ENCODE data around the gene STXBP1. TPM values are rescaled to one million over a fixed set of nuclear protein-coding genes. Genes with fewer than 3 reads are reported as not detected.

The STXBP1 gene
- total RNA-seq, 4 donors from 2014 or later, result 4.7 to 36.1 (median 12.2) TPM

DNA sequence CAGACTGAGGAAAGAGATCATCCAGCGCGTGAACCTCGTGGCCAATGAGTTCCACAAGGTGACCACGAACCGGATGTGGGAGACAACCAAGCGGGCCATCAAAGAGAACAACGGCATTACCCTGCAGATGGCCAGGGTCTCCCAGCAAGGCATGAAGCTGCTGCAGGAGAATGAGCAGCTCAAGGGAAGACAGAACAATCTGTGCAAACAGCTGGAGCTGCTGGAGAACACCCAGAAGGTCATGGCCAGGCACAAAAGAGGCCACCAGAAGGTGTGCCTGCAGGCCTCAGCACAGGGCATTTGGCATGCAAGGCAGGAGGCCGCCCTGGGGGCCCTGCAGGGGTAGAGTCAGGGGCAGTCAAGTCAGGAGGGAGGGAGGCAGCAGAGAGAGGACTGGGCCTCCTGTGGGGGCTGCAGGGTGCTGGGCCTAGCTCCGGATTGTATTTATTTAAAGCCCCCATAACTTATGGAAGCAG is 99.2 kb downstream of the STXBP1 start:
- H3K4me1 ChIP-seq, result peaks cover 10 to 26% (median 11%) of the 10 kb centered on the region in 3 donors
- no peak for TF ChIP-seq POLR2A (IDR thresholded peaks at IDR 0.05)
- TF ChIP-seq, protein P1, sequence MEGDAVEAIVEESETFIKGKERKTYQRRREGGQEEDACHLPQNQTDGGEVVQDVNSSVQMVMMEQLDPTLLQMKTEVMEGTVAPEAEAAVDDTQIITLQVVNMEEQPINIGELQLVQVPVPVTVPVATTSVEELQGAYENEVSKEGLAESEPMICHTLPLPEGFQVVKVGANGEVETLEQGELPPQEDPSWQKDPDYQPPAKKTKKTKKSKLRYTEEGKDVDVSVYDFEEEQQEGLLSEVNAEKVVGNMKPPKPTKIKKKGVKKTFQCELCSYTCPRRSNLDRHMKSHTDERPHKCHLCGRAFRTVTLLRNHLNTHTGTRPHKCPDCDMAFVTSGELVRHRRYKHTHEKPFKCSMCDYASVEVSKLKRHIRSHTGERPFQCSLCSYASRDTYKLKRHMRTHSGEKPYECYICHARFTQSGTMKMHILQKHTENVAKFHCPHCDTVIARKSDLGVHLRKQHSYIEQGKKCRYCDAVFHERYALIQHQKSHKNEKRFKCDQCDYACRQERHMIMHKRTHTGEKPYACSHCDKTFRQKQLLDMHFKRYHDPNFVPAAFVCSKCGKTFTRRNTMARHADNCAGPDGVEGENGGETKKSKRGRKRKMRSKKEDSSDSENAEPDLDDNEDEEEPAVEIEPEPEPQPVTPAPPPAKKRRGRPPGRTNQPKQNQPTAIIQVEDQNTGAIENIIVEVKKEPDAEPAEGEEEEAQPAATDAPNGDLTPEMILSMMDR (IDR thresholded peaks at IDR 0.05), result no peak
- 47 to 61% methylated on average over 3 to 9 of the region's 9 CpGs for WGBS, 2 donors
- DNase-seq, result no peak
- no peaks in the 10 kb centered on the region for H3K27me3 ChIP-seq
- no peaks in the 10 kb centered on the region for H3K9me3 ChIP-seq
- H3K36me3 ChIP-seq, result no peaks in the 10 kb centered on the region
- intact Hi-C loops (cut with DNase I), result no loop called here
- no peak overlapping the region for H3K27ac ChIP-seq
- no peak overlapping the region for H3K4me3 ChIP-seq

DNA sequence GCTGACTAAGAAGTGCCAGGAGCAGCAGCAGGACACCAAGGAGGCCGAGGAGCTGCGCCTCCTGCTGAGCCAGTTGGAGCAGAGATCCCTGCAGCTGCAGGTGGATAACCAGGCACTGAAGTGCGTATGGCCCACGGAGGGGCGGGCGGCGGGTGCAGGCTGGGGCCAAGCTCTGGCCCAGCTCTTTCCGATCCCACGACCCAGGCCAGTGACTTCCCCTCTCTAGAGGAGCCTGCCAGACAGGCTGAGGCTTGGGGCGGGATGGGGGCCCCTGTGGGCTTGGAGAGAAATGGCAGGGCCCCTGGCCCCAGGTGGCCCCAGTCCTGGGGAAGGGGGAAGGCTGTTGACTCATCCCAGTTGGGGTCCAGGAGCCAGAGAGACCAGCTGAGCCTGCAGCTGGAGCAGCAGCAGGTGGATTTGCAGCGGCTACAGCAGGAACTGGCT is 99.8 kb downstream of the STXBP1 start:
- TF ChIP-seq POLR2A (IDR thresholded peaks at IDR 0.05), result no peak
- TF ChIP-seq, protein P1 (IDR thresholded peaks at IDR 0.05), result no peak
- H3K9me3 ChIP-seq, result no peaks in the 10 kb centered on the region
- no peak overlapping the region for H3K4me3 ChIP-seq
- no peaks in the 10 kb centered on the region for H3K36me3 ChIP-seq
- intact Hi-C loops (cut with DNase I), result no loop called here
- H3K27me3 ChIP-seq, result no peaks in the 10 kb centered on the region
- 88 to 100% methylated on average over 1 to 8 of the region's 11 CpGs for WGBS, 2 donors
- no peak for DNase-seq
- no peak overlapping the region for H3K27ac ChIP-seq
- H3K4me1 ChIP-seq, result peaks cover 11 to 26% (median 11%) of the 10 kb centered on the region in 3 donors

DNA sequence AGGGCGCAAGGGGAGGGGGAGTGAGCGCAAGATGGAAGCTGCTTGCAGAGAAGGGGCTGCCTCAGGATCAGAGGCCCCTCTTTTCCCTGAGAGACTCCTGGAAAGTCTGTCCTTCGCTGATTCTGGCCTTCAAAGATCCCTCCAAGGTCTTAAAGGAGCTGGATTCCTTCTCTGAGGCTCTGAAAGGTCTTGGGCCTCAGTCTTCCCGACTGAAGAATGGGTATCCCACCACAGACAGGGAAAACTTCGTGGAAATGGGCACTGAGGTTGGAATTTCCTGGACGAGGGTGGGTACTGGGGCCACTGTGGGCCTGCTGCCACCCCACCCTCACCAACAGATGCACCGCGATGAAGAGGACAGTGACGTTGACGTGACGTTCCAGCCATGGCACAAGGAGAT is 100.3 kb downstream of the STXBP1 start:
- H3K27ac ChIP-seq, result no peak overlapping the region
- no peak for TF ChIP-seq POLR2A (IDR thresholded peaks at IDR 0.05)
- TF ChIP-seq, protein P1 (IDR thresholded peaks at IDR 0.05), result no peak
- H3K4me1 ChIP-seq, result peaks cover 11 to 23% (median 11%) of the 10 kb centered on the region in 3 donors
- DNase-seq, result no peak
- 60 to 90% methylated on average over 1 to 7 of the region's 11 CpGs for WGBS, 2 donors
- no peaks in the 10 kb centered on the region for H3K9me3 ChIP-seq
- H3K4me3 ChIP-seq, result no peak overlapping the region
- H3K27me3 ChIP-seq, result no peaks in the 10 kb centered on the region
- intact Hi-C loops (cut with DNase I), result no loop called here
- H3K36me3 ChIP-seq, result no peaks in the 10 kb centered on the region

DNA sequence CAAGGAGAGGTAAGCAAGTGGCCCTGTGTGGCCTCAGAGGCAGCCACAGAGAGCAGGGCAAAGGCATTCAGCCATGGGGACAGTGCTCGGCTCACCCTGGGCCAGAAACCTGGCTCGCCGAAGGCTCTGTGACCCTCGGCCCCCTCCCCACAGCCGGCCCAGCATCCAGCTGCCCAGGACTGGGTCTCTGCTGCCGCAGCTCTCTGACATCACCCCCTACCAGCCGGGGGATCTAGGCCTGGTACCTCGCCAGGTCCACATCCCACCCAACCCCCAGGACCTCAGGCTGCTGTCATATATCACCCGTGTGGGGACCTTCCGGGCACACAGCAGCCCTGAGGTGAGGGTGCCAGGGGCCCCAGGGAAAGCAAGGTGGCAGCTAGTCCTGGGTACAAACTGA is 100.8 kb downstream of the STXBP1 start:
- intact Hi-C loops (cut with DNase I), result no loop called here
- no peak overlapping the region for H3K27ac ChIP-seq
- H3K4me1 ChIP-seq, result peaks cover 11 to 23% (median 11%) of the 10 kb centered on the region in 3 donors
- no peak overlapping the region for H3K4me3 ChIP-seq
- H3K27me3 ChIP-seq, result no peaks in the 10 kb centered on the region
- no peaks in the 10 kb centered on the region for H3K9me3 ChIP-seq
- H3K36me3 ChIP-seq, result no peaks in the 10 kb centered on the region
- DNase-seq, result no peak
- TF ChIP-seq, protein P1 (IDR thresholded peaks at IDR 0.05), result no peak
- no peak for TF ChIP-seq POLR2A (IDR thresholded peaks at IDR 0.05)
- no CpG with 5 or more reads among the region's 10 CpGs for WGBS, 2 donors

DNA sequence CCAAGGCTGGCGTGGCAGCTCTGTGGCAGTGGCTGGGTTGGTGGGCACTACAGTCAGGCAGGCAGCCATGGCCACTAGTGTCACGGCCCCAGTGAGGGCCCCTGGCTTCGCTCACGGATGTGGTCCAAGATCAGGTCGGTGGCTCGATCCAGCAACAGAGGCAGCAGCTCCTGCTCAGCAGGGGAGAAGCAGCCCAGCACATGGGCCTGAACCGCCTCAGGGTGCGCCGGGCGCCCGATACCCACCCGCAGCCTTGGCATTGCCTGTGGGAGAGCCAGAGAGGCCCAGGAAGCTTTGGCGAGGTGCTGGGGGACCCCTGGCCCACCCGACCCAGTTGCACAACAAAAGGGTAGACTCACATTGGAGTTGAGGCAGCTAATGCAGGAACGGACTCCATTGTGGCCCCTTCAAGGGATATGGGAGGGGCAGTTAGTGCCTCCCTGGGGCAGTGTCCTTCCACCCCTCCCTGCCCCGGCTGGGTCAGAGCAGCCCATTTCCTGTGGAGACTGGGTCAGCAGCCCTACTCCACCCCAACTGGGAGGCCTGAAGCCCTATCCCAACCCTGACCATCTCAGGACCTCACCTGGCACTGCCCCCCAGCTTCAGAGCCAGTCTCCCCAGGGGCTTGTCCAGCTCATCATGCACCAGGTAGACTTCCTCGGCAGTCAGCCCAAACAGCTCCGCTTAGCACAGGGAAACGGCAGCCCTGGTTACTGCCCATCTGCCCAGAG is 102.1 kb downstream of the STXBP1 start:
- WGBS, 2 donors, result 82 to 91% methylated on average over 5 to 6 of the region's 19 CpGs
- peak overlapping the region; percentile 42 to 81 (median 76) for H3K4me3 ChIP-seq
- no peaks in the 10 kb centered on the region for H3K9me3 ChIP-seq
- no peak overlapping the region for H3K27ac ChIP-seq
- no peak for DNase-seq
- no peaks in the 10 kb centered on the region for H3K27me3 ChIP-seq
- peaks cover 11 to 23% (median 11%) of the 10 kb centered on the region in 3 donors for H3K4me1 ChIP-seq
- no peaks in the 10 kb centered on the region for H3K36me3 ChIP-seq
- intact Hi-C loops (cut with DNase I), result no loop called here
- TF ChIP-seq, protein P1 (IDR thresholded peaks at IDR 0.05), result no peak

All from esophagus squamous epithelium (tissue), 5 donors.